Endodermal cell (in vitro differentiated cells): Measurements from ENCODE around the gene ABHD10. TPM values are rescaled to one million over a fixed set of nuclear protein-coding genes. Genes with fewer than 3 reads are reported as not detected.
A peak's percentile ranks its signal among the peaks of the same experiment; 100 is the strongest.

Experiments used
- DNase-seq: peaks from one replicate; pipeline ENCODE4 v3.0.0-alpha.2; 2017
- H3K27ac ChIP-seq: 2 replicates; pipeline ENCODE4 v1.5.1; 2013; ENCODE audit warnings: mild to moderate bottlenecking, low read depth, low read length, moderate library complexity
- H3K27me3 ChIP-seq: 2 replicates; pipeline ENCODE4 v1.6.1; 2013; ENCODE audit warnings: mild to moderate bottlenecking, low read length, moderate library complexity; ENCODE audit not compliant: insufficient read depth, control insufficient read depth, poor library complexity, severe bottlenecking
- H3K36me3 ChIP-seq: 2 replicates; pipeline ENCODE4 v1.7.0; 2013; ENCODE audit warnings: mild to moderate bottlenecking, low read length, moderate library complexity; ENCODE audit not compliant: control insufficient read depth, insufficient read depth
- H3K4me1 ChIP-seq: one replicate; pipeline ENCODE4 v1.7.0; 2013; ENCODE audit warnings: low read length; ENCODE audit not compliant: control insufficient read depth, insufficient read depth
- H3K4me3 ChIP-seq: 2 replicates; pipeline ENCODE4 v1.5.1; 2013; ENCODE audit warnings: mild to moderate bottlenecking, low read length, moderate library complexity
- H3K9ac ChIP-seq: 2 replicates; pipeline ENCODE4 v1.6.1; 2013; ENCODE audit warnings: mild to moderate bottlenecking, low read length, moderate library complexity; ENCODE audit not compliant: poor library complexity, severe bottlenecking; ENCODE audit errors: extremely low read depth
- H3K9me3 ChIP-seq: 2 replicates; pipeline ENCODE4 v1.6.1; 2013; ENCODE audit warnings: mild to moderate bottlenecking, low read length, moderate library complexity; ENCODE audit not compliant: control insufficient read depth
- H3K27ac Mint-ChIP-seq: 2 replicates; pipeline ENCODE4 v1.8.0; 2020; ENCODE audit warnings: mixed read lengths
- H3K27me3 Mint-ChIP-seq: 2 replicates; pipeline ENCODE4 v1.8.0; 2021; ENCODE audit warnings: mild to moderate bottlenecking, mixed read lengths; ENCODE audit not compliant: insufficient read depth
- H3K36me3 Mint-ChIP-seq: 2 replicates; pipeline ENCODE4 v1.8.0; 2020; ENCODE audit warnings: low read depth, mixed read lengths
- H3K4me1 Mint-ChIP-seq: 2 replicates; pipeline ENCODE4 v1.8.0; 2020; ENCODE audit warnings: mixed read lengths
- H3K4me3 Mint-ChIP-seq: 2 replicates; pipeline ENCODE4 v1.8.0; 2020; ENCODE audit warnings: mild to moderate bottlenecking, moderate library complexity, mixed read lengths
- H3K9me3 Mint-ChIP-seq: 2 replicates; pipeline ENCODE4 v1.8.0; 2020; ENCODE audit warnings: mild to moderate bottlenecking, mixed read lengths
- CTCF ChIP-seq: fragments of 200-600 bp; sonication (generic); conservative IDR thresholded peaks from 2 replicates; pipeline ENCODE4 v1.5.0; 2021; ENCODE audit warnings: antibody characterized with exemption, mild to moderate bottlenecking
- WGBS, 2 experiments: methylation state at CpG; one replicate each; pipeline versions ENCODE4 v1.1.5 to v1.1.7; 2013; ENCODE audit warnings: missing lambda C conversion rate in 2 of 2, mixed read lengths in 1 of 2; ENCODE audit not compliant: insufficient coverage in 1 of 2, insufficient read length in 1 of 2; 5-methylcytosine and 5-hydroxymethylcytosine counted together
- total RNA-seq, 2 donors: library from RNA; stranded (reverse); fragmentation: NEBNext Ultra II Directional in 1 of 2; extraction: Animal tissue kit (Norgen Biotek cat#: 25700) in 1 of 2; gene quantifications; 2 replicates in 1 of 2; 3 replicates in 1 of 2; pipeline ENCODE4 v1.2.1, GENCODE V29; 2021

The ABHD10 gene
- total RNA-seq, 2 donors from 2014 or later = 27.9 to 38.1 TPM

GRCh38 chr3:111956995-111957734 lies 21.7 kb upstream of the ABHD10 start:
- Histone ChIP-seq H3K36me3 (peaks cover 54% of the 10 kb centered on the region), H3K27me3 (no peaks in the 10 kb centered on the region), H3K4me1 (no peaks in the 10 kb centered on the region), H3K9me3 (no peaks in the 10 kb centered on the region), H3K9ac (no peak overlapping the region), H3K27ac (peak overlapping the region; percentile 99), H3K4me3 (no peak overlapping the region)
- Mint-ChIP-seq H3K27me3 (no peaks in the 10 kb centered on the region), H3K9me3 (no peaks in the 10 kb centered on the region), H3K27ac (no peak overlapping the region), H3K4me3 (no peak overlapping the region), H3K4me1 (peaks cover 38% of the 10 kb centered on the region), H3K36me3 (peaks cover 25% of the 10 kb centered on the region)
- DNase-seq = no peak
- WGBS, 2 experiments = 64 to 73% methylated on average over 3 to 4 of the region's 4 CpGs
- TF ChIP-seq CTCF = no peak

GRCh38 chr3:111961461-111962164 lies 17.2 kb upstream of the ABHD10 start:
- no peak overlapping the region for H3K4me3 Mint-ChIP-seq
- Histone ChIP-seq H3K36me3 (peaks cover 55% of the 10 kb centered on the region), H3K9ac (no peak overlapping the region), H3K27ac (peak overlapping the region; percentile 65), H3K27me3 (no peaks in the 10 kb centered on the region), H3K4me1 (no peaks in the 10 kb centered on the region), H3K4me3 (no peak overlapping the region), H3K9me3 (no peaks in the 10 kb centered on the region)
- peaks cover 22% of the 10 kb centered on the region for H3K4me1 Mint-ChIP-seq
- TF ChIP-seq CTCF = no peak
- no peaks in the 10 kb centered on the region for H3K9me3 Mint-ChIP-seq
- 73 to 88% methylated on average over 3 of the region's 3 CpGs for WGBS, 2 experiments
- no peaks in the 10 kb centered on the region for H3K27me3 Mint-ChIP-seq
- peaks cover 23% of the 10 kb centered on the region for H3K36me3 Mint-ChIP-seq
- peak overlapping the region; percentile 50 for H3K27ac Mint-ChIP-seq
- DNase-seq = no peak

GRCh38 chr3:111963424-111963823 lies 15.4 kb upstream of the ABHD10 start:
- 100% methylated on average over 1 of the region's 1 CpG; no CpG with 5 or more reads in 1 of the 2 experiments for WGBS, 2 experiments
- H3K4me3 ChIP-seq = no peak overlapping the region
- no peaks in the 10 kb centered on the region for H3K4me1 ChIP-seq
- H3K27me3 Mint-ChIP-seq = no peaks in the 10 kb centered on the region
- peaks cover 64% of the 10 kb centered on the region for H3K36me3 ChIP-seq
- H3K27me3 ChIP-seq = no peaks in the 10 kb centered on the region
- H3K27ac ChIP-seq = no peak overlapping the region
- peaks cover 29% of the 10 kb centered on the region for H3K36me3 Mint-ChIP-seq
- no peak overlapping the region for H3K9ac ChIP-seq
- peaks cover 9% of the 10 kb centered on the region for H3K4me1 Mint-ChIP-seq
- no peak overlapping the region for H3K27ac Mint-ChIP-seq
- H3K9me3 ChIP-seq = no peaks in the 10 kb centered on the region
- no peak for DNase-seq
- TF ChIP-seq CTCF = no peak
- H3K9me3 Mint-ChIP-seq = no peaks in the 10 kb centered on the region
- H3K4me3 Mint-ChIP-seq = no peak overlapping the region
